ENCODE measurements around the gene BAIAP2L1.

The BAIAP2L1 gene

DNA sequence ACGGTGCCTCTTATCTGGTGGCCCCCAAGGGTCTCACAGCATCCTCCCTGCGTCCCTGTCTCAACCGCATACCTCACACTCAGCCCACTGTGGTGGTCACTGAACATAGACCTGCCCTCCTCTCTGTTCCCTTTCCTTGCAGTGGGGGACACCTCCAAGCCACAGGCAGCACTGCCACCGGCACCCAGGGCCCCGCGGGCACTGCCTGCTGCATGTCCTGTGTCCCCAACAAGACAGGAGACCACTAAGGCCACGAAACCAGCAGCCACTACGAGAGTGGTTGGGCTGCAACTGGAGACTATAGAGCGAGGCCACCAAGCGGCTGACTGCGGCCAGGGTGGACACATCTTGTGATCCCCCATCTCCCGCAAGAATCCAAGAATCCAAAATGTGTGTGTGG lies 104.1 kb downstream of the BAIAP2L1 start:
- DNase-seq (ENCODE audit: low read depth): no peak
- TF ChIP-seq CTCF (conservative IDR thresholded peaks at IDR 0.05; ENCODE audit: low read depth, low read length): no peak
- H3K4me3 ChIP-seq (ENCODE audit: low read length): no peak overlapping the region

- H3K4me3 ChIP-seq (ENCODE audit: low read length): no peak overlapping the region
- TF ChIP-seq CTCF (conservative IDR thresholded peaks at IDR 0.05; ENCODE audit: low read depth, low read length): no peak
- DNase-seq (ENCODE audit: low read depth): no peak
Measured at GRCh38 chr7:98295467-98296192, 105.3 kb downstream of the BAIAP2L1 start.

GRCh38 chr7:98294798-98295382 lies 106.0 kb downstream of the BAIAP2L1 start:
- peak; percentile 80 for TF ChIP-seq CTCF (conservative IDR thresholded peaks at IDR 0.05; ENCODE audit: low read depth, low read length)
- no peak for DNase-seq (ENCODE audit: low read depth)
- H3K4me3 ChIP-seq (ENCODE audit: low read length): no peak overlapping the region

DNA sequence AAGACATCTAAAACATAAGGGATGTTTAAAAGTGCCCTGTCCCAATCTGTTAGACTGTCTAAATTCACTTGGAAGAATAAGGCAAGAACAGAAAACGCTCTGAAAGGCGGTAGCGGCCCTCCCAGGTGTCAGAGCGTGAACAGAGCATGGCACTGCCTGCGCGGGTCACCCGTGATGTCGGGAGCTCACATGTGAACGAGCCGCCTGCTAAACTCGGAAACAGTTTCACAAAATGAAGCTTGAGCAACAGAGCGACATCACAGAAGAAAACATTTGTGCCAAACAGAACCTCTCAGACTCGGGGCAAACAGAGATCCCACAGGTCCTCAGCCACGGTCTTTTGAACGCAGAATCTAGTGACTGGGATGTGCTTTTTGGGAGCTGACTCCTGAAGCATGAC lies 106.6 kb downstream of the BAIAP2L1 start:
- no peak overlapping the region for H3K4me3 ChIP-seq (ENCODE audit: low read length)
- no peak for TF ChIP-seq CTCF (conservative IDR thresholded peaks at IDR 0.05; ENCODE audit: low read depth, low read length)
- DNase-seq (ENCODE audit: low read depth): no peak

DNA sequence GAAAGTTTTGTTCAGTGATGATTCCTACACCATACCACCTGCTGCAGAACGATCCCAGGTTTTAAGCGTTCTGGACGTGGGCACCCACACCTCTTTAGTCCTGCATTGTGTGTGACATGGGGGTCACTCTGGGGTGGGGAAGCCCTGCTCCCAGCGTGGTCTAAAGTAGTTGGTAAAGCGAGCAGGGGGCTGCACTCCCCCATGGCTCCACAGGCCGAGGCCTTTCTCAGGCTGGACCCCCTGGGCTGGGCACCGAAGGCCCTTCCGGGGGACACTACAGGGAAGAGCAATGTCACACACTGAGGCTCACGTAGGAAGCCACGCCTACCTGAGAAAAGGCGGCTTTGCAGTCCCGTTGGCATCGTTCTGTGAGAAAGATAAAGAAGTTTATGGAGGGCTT lies 107.1 kb downstream of the BAIAP2L1 start:
- no peak for TF ChIP-seq CTCF (conservative IDR thresholded peaks at IDR 0.05; ENCODE audit: low read depth, low read length)
- DNase-seq (ENCODE audit: low read depth): no peak
- H3K4me3 ChIP-seq (ENCODE audit: low read length): no peak overlapping the region

DNA sequence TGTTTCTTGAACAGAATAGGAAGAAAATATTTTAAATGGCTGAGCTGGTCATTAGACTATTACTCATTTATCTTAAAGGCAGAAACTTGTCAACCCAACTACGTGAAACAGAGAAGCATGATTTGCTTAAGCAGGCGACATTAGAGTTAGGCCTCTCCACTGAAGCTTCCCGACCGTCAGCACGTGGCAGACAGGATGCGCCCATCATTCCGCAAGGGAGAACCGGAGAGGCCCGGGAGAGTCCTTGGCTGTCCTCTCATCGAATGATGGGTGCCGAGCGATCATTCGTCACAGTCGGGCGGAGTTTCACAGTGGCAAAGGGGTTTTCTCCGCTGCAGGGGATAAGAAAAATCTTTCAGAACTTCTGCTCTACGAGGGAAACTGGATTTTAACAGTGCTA lies 107.6 kb downstream of the BAIAP2L1 start:
- TF ChIP-seq CTCF (conservative IDR thresholded peaks at IDR 0.05; ENCODE audit: low read depth, low read length): no peak
- DNase-seq (ENCODE audit: low read depth): no peak
- no peak overlapping the region for H3K4me3 ChIP-seq (ENCODE audit: low read length)

DNA sequence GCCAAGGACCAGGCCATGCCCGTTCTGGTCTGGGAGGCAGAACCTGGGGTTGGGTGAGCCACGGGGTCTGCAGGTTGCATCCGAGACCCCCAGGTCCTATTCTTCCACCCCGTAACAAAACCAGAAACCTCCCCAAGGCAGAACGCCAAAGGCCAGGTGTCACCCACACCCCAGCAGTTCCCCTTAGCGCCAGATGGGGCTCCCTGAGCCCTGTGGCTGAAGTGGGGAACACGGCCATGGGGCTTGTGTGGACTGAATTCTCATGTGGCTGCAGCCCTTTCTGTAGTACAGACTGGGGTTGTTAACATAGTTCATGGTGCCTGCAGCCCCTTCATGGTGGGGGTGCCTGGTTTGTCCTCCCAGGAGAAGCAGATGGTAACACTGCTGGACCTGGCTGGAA lies 109.2 kb downstream of the BAIAP2L1 start:
- peak; percentile 35 for TF ChIP-seq CTCF (conservative IDR thresholded peaks at IDR 0.05; ENCODE audit: low read depth, low read length)
- DNase-seq (ENCODE audit: low read depth): no peak

More for the DNA sequence above, 109.2 kb downstream of the BAIAP2L1 start:
- no peak overlapping the region for H3K4me3 ChIP-seq (ENCODE audit: low read length)
